GM23338 (cell line): Measurements from ENCODE around the gene RHEX. TPM values are rescaled to one million over a fixed set of nuclear protein-coding genes. Genes with fewer than 3 reads are reported as not detected.

Experiments used
- ATAC-seq: fragments of 200-7000 bp; cut with Tn5 transposase; 3 replicates; pipeline ENCODE4 v1.9.1; 2020
- DNase-seq: peaks from one replicate; pipeline ENCODE4 v3.0.0-alpha.2; 2015; ENCODE audit warnings: low spot score
- H2AFZ ChIP-seq: fragments of 200-600 bp; sonication (generic); 2 replicates; pipeline ENCODE4 v1.8.0; 2016; ENCODE audit warnings: antibody characterized with exemption, mild to moderate bottlenecking, moderate library complexity
- H3F3A ChIP-seq: fragments of 200-600 bp; sonication (generic); replicated peaks from 2 replicates; pipeline ENCODE4 v1.8.0; 2017; ENCODE audit warnings: antibody characterized with exemption, mixed run types, low read depth
- H3K27ac ChIP-seq: fragments of 200-600 bp; sonication (generic); 2 replicates; pipeline ENCODE4 v1.6.1; 2016; ENCODE audit warnings: low read depth
- H3K27me3 ChIP-seq: fragments of 200-600 bp; sonication (generic); 2 replicates; pipeline ENCODE4 v1.8.0; 2016; ENCODE audit warnings: mild to moderate bottlenecking, mixed run types, moderate library complexity; ENCODE audit not compliant: insufficient read depth
- H3K36me3 ChIP-seq: fragments of 200-600 bp; sonication (generic); 2 replicates; pipeline ENCODE4 v1.8.0; 2016; ENCODE audit warnings: mild to moderate bottlenecking; ENCODE audit not compliant: insufficient read depth
- H3K4me1 ChIP-seq: fragments of 200-600 bp; sonication (generic); 2 replicates; pipeline ENCODE4 v1.8.0; 2016; ENCODE audit warnings: mild to moderate bottlenecking, moderate library complexity; ENCODE audit not compliant: insufficient read depth
- H3K4me2 ChIP-seq: fragments of 200-600 bp; sonication (generic); 2 replicates; pipeline ENCODE4 v1.7.1; 2017; ENCODE audit warnings: mixed run types
- H3K4me3 ChIP-seq: fragments of 200-600 bp; sonication (generic); 2 replicates; pipeline ENCODE4 v1.6.1; 2016; ENCODE audit warnings: mixed run types
- H3K79me2 ChIP-seq: fragments of 200-600 bp; sonication (generic); replicated peaks from 2 replicates; pipeline ENCODE4 v1.8.0; 2017; ENCODE audit warnings: mild to moderate bottlenecking; ENCODE audit not compliant: insufficient read depth
- H3K9me2 ChIP-seq: fragments of 200-600 bp; sonication (generic); 2 replicates; pipeline ENCODE4 v1.8.0; 2017; ENCODE audit not compliant: insufficient read depth
- H4K20me1 ChIP-seq: fragments of 200-600 bp; sonication (generic); replicated peaks from 2 replicates; pipeline ENCODE4 v1.8.0; 2017; ENCODE audit warnings: mild to moderate bottlenecking; ENCODE audit not compliant: insufficient read depth
- H3K27ac Mint-ChIP-seq: 2 replicates; pipeline ENCODE4 v1.8.0; 2020; ENCODE audit warnings: inconsistent platforms, mild to moderate bottlenecking, moderate library complexity, mixed read lengths
- H3K27me3 Mint-ChIP-seq: 3 replicates; pipeline ENCODE4 v1.8.0; 2022; ENCODE audit warnings: low read depth, mild to moderate bottlenecking, moderate library complexity, mixed read lengths, inconsistent platforms; ENCODE audit not compliant: insufficient read depth, poor library complexity
- H3K36me3 Mint-ChIP-seq: 3 replicates; pipeline ENCODE4 v1.8.0; 2021; ENCODE audit warnings: low read depth, mild to moderate bottlenecking, inconsistent platforms, moderate library complexity, mixed read lengths
- H3K4me1 Mint-ChIP-seq: 3 replicates; pipeline ENCODE4 v1.8.0; 2020; ENCODE audit warnings: mild to moderate bottlenecking, inconsistent platforms, mixed read lengths
- H3K4me3 Mint-ChIP-seq: 3 replicates; pipeline ENCODE4 v1.8.0; 2021; ENCODE audit warnings: moderate library complexity, mild to moderate bottlenecking, inconsistent platforms, mixed read lengths
- H3K9me3 Mint-ChIP-seq: 3 replicates; pipeline ENCODE4 v1.8.0; 2020; ENCODE audit warnings: moderate library complexity, mild to moderate bottlenecking, inconsistent platforms, mixed read lengths
- CREB1 ChIP-seq: fragments of 250-450 bp; sonication (Bioruptor Pico); IDR thresholded peaks from 2 replicates; pipeline ENCODE4 v1.5.0; 2020; ENCODE audit warnings: low read depth, mild to moderate bottlenecking, moderate library complexity
- CTCF ChIP-seq, 2 experiments: fragments of 200-600 bp in 1 of 2; sonication (generic) in 1 of 2; conservative IDR thresholded peaks; 2 replicates each; pipeline versions ENCODE4 v1.5.1 to v1.6.1; 2016 to 2017; ENCODE audit warnings: antibody characterized with exemption in 2 of 2, low read depth in 2 of 2, mild to moderate bottlenecking in 2 of 2, moderate library complexity in 1 of 2
- ETS1 ChIP-seq: IDR thresholded peaks from 2 replicates; pipeline ENCODE4 v1.6.1; 2016; ENCODE audit warnings: antibody characterized with exemption
- EZH2phosphoT487 ChIP-seq: fragments of 200-600 bp; sonication (generic); IDR thresholded peaks from one replicate; pipeline ENCODE4 v1.8.1; 2018; ENCODE audit warnings: antibody characterized with exemption; ENCODE audit not compliant: unreplicated experiment
- JUNB ChIP-seq: IDR thresholded peaks from one replicate; pipeline ENCODE4 v1.6.1; 2016; ENCODE audit warnings: antibody characterized with exemption; ENCODE audit not compliant: unreplicated experiment
- NANOG ChIP-seq: IDR thresholded peaks from 2 replicates; pipeline ENCODE4 v1.6.1; 2016; ENCODE audit warnings: antibody characterized with exemption, borderline replicate concordance
- POLR2AphosphoS5 ChIP-seq: IDR thresholded peaks from 2 replicates; pipeline ENCODE4 v1.6.1; 2016; ENCODE audit warnings: antibody characterized with exemption, low read depth
- REST ChIP-seq: IDR thresholded peaks from one replicate; pipeline ENCODE4 v1.6.1; 2018; ENCODE audit warnings: antibody characterized with exemption; ENCODE audit not compliant: unreplicated experiment
- ZNF114 ChIP-seq: fragments of 250-450 bp; sonication (Bioruptor Pico); IDR thresholded peaks from 2 replicates; pipeline ENCODE4 v1.5.0; 2020; ENCODE audit warnings: mild to moderate bottlenecking, moderate library complexity
- ZNF331 ChIP-seq: fragments of 250-450 bp; sonication (Bioruptor Pico); IDR thresholded peaks from 2 replicates; pipeline ENCODE4 v1.5.0; 2020; ENCODE audit warnings: low read depth, mild to moderate bottlenecking, moderate library complexity
- polyA plus RNA-seq: library from polyadenylated mRNA; unstranded; fragments of >200 nt; fragmentation: Nextera tagmentation; extraction: Ambion mirVana; gene quantifications from 2 replicates; pipeline ENCODE4 v1.2.1, GENCODE V29; 2016
- total RNA-seq: library from RNA; depleted of rRNA; stranded (reverse); fragments of >200 nt; shearing (Covaris generic); gene quantifications from 2 replicates; pipeline ENCODE4 v1.2.3, GENCODE V29; 2014

The RHEX gene
- total and polyA plus RNA-seq, 2 experiments from 2014 or later, result not detected

- TF ChIP-seq REST (no peak), NANOG (no peak), EZH2phosphoT487 (no peak), CTCF (conservative IDR thresholded peaks at IDR 0.05; ENCODE audit: low read depth in 2 of 2) (no peak)
These were observed 89.8 kb downstream of the RHEX start (continued) for GRCh38 chr1:206142770-206143169.

- H3K27me3 Mint-ChIP-seq, result no peaks in the 10 kb centered on the region
- Histone ChIP-seq H3K36me3 (no peaks in the 10 kb centered on the region), H2AFZ (0 out of 2 replicates have a peak overlapping the region, but pooled peaks have one; percentile 7), H3K9me2 (peaks cover 20% of the 10 kb centered on the region), H3K27ac (no peak overlapping the region), H3F3A (no peaks in the 10 kb centered on the region), H3K4me2 (no peak overlapping the region), H3K4me1 (no peaks in the 10 kb centered on the region), H4K20me1 (no peaks in the 10 kb centered on the region), H3K79me2 (no peaks in the 10 kb centered on the region), H3K27me3 (no peaks in the 10 kb centered on the region), H3K4me3 (no peak overlapping the region)
- H3K27ac Mint-ChIP-seq, result no peak overlapping the region
- DNase-seq, result no peak
- ATAC-seq, result no peak
- no peak for TF ChIP-seq ZNF331 (CRISPR knock-in tag)
- TF ChIP-seq POLR2AphosphoS5, result no peak
- no peak for TF ChIP-seq ZNF114 (CRISPR knock-in tag)
- no peak for TF ChIP-seq CTCF (conservative IDR thresholded peaks at IDR 0.05; ENCODE audit: low read depth in 2 of 2)
- no peak for TF ChIP-seq NANOG
- TF ChIP-seq REST, result no peak
- no peak for TF ChIP-seq JUNB
- no peak for TF ChIP-seq CREB1
- no peak for TF ChIP-seq ETS1
- no peak overlapping the region for H3K4me3 Mint-ChIP-seq
- peaks cover 7% of the 10 kb centered on the region for H3K4me1 Mint-ChIP-seq
- peaks cover 2% of the 10 kb centered on the region; the same call in 1 of the 3 replicates for H3K9me3 Mint-ChIP-seq
- no peaks in the 10 kb centered on the region for H3K36me3 Mint-ChIP-seq
These were observed 90.7 kb downstream of the RHEX start for GRCh38 chr1:206143537-206144172.
